DMS79 (cell line): ENCODE measurements around the gene STRN3.
"Not testable (repeated sequence)": the region's sequence is repeated elsewhere in the genome, so short reads cannot be mapped to it uniquely, and the experiment has no call there.

Experiments used
- DNase-seq: peaks from one replicate; lab custom pipeline; 2025; lab: John Stamatoyannopoulos, UW

STRN3 gene

DNA sequence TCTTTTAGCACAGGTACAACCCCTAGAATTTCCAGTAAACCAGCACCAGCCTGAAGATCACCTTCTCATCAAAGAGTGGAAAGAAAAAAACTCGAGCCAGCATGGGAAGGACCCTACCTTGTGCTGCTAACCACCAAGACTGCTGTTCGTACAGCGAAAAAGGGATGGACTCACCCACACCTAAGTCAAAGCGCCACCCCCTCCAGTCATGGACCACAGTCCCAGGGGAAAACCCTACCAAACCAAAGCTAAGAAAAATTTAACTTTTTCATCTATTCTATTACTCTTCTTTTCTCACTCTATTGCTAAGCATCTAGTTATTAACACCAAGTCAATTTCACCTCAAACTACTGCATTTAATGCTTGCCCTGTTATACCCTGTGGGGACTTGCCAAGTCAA is 56.4 kb downstream of the STRN3 start:
- DNase-seq = not testable (repeated sequence)

DNA sequence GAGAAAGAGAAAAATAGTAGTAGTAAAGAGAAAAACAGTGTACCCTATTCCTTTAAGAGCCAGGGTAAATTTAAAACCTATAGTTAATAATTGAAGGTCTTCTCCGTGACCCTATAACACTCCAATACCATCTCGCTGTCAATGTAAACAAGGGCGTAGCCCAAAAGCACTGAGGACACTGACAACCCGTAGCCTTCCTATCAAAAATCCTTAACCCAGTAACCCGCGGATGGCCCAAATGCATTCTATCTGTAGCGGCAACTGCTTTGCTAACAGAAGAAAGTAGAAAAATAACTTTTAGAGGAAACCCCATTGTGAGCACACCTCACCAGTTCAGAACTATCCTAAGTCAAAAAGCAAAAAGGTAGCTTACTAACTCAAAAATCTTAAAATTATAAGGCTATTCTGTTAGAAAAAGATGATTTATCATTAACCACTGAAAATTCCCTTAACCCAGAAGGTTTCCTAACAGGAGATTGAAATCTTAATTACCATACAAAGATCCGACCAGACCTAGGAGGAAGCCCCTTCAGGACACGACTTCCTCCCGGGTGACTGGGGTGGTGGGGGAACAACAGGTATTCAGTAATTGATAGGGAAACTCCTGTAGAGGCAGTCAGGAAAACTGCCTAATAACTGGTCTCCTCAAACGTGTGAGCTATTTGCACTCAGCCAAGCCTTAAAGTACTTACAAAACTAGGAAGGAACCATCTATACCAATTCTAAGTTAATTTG is 58.6 kb downstream of the STRN3 start:
- not testable (repeated sequence) for DNase-seq

DNA sequence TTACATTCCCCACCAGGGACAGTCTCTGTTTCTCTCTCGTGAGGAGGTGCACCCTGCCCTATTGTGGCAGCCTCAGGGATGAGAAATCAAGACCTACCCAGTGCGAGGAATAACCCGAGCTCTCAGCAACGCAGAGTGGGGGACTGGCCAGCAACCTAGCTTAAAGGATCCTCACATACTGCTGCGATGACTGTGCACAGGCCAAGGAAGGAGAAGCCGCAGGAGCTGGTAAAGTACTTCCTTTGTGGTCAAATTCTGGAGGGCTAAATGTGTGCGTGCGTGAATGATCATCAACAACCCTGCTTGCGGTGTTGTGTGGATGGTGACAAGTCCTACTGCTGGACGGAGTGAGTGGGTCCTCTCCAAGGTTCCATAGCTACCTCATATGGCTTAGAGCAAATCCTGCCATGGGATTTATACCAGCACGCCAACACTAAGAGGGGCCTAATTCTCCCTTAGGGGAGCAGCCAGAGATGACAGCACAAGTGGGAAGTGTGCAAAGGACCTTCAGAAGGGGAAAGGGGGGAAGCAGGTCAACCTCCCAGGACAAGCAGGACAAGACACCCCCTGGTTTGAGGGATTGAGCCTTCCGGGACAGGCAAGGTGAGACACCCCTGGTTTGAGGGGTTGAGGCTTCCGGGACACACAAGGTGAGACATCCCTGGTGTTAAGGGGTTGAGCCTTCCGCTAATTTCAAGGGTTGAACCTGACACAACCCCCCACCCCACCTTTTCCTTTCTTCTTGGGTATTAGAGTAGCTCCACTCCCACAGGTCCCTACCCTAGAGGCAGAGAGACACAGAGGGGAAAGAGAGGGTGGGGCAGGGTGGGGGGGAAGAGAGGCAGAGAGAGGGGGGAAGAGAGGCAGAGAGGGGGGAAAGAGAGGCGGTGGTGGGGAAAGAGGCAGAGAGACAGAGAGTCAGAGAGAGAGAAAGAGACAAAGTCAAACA is 59.5 kb downstream of the STRN3 start:
- DNase-seq = no peak

DNA sequence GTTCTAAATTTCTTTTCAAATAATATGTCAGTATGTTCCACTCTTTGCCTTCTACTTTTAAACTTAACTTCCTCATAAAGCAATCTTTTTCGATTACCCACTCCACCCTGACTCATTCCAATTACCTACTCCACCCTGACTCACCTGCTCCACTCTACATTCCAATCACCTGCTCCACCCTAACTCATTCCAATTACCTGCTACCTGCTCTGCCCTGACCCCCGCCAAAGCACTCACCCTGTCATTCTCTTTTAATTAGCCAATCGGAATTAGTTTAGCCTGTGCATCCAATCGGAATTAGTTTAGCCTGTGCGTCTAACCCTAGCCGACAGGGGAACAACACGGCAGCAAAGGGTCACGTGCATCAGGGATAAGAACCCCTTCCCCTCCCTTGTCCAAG is 60.3 kb downstream of the STRN3 start:
- DNase-seq = not testable (repeated sequence)

DNA sequence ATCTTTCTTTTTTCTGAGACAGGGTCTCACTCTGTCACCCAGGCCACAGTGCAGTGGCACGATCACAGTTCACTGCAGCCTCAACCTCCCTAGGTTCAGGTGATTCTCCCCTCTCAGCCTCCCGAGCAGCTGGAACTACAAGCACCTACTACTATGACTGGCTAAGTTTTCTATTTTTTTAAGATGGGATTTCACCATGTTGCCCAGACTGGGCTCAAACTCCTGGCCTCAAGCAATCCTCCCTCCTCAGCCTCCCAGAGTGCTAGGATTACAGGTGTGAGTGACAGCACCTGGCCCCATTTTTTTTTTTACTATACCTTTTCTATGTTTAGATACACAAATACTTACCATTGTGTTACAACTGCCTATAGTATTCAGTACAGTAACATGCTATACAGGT is 63.6 kb downstream of the STRN3 start:
- DNase-seq = not testable (repeated sequence)

DNA sequence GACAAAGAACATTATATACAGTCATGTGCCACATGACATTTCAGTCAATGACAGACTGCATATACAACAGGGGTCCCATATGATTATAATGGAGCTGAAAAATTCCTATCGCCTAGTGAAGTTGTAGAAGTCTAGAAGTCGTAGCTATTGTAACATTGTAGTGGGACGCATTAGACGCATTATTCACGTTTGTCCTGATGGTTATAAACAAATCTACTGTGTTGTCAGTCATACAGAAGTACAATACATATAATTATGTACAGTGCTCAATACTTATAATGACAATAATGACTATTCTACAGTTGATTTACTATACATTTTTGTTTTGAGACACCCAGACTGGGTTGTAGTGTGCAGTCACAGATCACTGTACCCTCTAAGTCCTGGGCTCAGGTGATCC is 64.8 kb downstream of the STRN3 start:
- DNase-seq = no peak

DNA sequence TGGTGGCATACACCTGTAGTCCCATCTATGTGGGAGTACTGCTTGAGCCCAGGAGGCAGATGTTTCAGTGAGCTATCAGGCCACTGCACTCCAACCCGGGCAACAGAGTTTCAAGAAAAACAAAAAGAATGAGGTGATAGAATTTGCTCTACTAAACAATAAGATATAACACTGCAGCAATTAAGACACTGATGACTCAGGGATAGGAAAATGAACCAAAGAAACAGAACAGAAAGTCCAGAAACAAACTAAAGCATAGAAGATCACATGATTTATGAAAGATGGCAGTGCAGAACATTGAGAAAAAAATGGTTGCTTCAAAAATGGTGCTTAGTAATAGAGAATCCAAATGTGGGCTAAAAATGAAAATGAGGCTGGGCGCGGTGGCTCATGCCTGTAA is 66.0 kb downstream of the STRN3 start:
- DNase-seq = no peak

DNA sequence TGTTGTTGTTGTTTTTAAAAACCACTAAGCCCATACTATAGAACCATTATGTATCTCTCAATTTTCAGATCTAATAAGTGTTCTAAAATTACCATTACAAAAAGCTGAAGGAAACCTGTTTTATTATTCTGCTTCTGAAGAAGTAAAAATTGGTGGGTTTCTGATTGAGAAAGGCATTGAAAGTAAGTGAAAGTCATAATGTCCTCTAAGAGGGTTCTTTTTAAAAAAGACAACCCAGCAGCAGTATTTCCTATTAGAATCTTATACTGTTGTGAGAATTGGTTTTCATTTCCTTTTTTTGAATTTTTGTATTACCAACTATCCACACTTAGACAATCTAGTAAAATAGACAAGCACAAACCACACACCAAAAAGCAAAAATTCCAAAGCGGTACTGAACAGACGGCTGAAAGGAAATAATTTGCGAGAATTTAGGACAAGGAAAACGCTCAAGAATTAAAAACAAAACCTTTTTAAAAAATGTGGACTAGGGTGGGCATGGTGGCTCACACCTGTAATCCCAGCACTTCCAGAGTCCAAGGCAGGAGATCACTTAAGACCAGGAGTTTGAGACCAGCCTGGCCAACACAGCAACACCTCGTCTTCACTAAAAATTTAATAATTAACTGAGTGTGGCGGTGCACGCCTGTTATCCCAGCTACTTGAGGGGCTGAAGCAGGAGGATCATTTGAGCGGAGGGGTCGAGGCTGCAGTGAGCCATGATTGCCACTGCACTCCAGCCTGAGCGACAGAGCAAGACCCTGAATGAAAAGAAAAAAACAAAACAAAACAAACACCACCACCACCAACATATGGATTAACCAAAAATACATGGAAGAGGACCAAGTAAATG is 67.4 kb downstream of the STRN3 start:
- DNase-seq = no peak

DNA sequence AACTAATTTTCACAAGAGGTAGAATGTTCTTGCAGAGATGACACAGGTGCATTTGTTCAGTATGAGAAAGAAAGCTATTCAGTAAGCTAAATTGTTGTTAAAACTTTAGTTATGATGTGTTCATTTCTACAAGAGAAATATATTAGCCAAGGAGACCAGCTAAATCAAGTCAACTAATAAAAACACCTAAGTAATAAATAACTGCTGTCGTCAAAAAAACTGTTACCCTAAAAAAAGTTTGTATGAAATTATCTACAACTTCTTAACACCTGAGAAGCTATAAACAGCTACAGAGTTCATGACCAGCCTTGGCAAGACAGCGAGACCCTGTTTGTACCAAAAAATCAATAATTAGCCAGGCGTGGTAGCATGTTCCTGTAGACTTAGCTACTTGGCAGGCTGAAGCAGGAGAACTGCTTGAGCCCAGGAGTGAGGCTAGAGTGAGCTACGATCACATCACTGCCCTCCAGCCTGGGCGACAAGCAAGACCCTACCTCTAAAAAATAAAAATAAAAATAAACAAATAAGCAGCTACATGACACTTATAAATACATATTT is 68.3 kb downstream of the STRN3 start:
- DNase-seq = no peak

DNA sequence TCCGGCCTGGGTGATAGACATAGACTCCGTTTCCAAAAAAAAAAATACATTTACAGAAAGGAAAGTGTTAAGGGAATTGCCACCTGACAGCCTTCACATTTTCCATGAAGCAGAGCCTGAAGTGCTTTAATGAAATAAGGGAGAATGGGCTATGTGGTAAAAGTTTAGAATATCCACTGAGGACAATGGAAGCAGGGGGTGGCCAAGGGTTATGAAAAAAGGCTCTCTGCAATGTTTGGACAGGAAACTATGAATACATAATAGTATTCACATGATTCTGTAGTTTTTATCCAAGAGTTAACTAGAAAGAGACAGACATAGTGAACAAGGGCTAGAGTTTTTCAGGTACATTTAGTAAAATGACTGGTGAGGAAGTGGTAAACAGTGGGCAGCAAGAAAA is 76.5 kb downstream of the STRN3 start:
- DNase-seq = no peak

DNA sequence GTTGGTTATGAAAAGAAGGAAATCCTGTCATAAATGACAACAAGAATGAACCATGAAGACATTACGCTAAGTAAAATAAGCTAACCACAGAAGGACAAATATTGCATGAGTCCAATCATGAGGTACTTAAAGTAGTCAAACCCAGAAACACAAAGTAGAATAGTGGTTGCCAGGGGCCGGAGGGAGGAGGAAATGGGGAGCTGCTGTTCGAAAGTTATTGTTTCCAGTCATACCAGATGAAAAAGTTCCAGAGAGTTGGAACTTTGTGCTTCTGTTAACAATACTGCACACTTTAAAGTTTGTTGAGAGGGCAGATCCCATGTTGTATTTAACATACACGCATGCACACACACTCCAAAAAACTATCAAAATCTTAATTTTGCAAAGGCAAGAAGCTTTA is 82.5 kb downstream of the STRN3 start:
- DNase-seq = no peak

DNA sequence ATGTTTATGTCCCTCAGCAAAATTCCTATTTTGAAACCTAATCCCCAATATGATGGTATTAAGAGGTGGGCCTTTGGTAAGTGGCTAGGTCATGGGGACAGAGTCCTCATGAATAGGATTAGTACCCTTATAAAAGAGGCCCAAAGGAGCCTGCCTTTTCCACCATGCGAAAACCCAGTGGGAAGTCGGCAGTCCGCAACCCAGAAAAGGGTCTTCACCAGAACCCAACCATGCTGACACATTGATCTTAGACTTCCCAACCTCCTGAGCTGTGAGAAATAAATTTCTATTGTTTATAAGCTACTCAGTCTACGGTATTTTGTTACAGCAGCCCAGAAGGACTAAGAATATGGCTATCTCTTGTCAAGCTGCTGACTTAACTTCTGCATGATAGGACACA is 85.3 kb downstream of the STRN3 start:
- no peak for DNase-seq

DNA sequence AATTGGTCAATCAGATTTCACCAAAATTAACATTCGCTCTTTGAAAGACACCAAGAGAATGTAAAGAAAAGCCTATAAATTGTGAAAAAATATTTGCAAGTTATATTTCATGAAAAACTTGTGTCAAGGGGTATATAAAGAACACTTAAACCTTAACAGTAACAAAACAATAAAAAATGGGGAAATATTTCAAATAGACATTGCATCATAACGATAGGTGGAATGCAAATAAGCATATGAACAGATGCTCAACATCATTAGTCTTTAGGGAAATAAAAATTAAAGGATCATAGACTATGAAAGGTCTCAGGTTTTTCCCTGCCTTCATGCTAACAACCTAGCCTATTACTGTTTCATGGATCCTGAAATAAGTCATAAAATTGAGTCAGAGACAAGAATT is 87.6 kb downstream of the STRN3 start:
- DNase-seq = no peak

DNA sequence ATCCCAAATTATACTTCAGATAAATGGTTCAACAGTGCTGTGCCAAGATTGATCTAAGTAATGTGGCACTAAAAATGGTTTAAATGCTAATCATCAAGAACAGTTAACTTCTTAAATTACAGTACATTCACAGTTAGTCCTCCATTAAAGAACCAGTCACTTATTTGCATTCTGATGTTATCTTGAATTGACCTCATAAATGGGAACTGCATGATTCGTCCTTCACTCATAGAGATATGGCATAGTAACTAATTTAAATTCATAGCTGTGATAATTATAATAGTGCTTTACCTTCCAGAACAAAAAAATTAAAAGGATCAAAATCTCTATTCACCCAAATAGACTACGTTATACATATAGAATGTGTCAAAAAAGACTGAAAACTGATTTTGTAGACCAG is 90.7 kb downstream of the STRN3 start:
- no peak for DNase-seq

DNA sequence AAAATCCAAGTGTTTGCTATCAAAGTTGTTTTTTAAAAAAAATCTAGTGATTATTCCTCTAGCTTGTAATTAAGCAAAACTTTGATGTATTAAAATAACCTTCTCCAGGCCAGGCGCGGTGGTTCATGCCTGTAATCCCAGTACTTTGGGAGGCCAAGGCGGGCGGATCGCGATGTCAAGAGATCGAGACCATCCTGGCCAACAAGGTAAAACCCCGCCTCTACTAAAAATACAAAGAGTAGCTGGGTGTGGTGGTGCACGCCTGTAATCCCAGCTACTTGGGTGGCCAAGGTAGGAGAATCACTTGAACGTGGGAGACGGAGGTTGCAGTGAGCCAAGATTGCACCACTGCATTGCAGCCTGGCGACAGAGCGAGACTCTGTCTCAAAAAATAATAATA is 92.2 kb downstream of the STRN3 start:
- not testable (repeated sequence) for DNase-seq

DNA sequence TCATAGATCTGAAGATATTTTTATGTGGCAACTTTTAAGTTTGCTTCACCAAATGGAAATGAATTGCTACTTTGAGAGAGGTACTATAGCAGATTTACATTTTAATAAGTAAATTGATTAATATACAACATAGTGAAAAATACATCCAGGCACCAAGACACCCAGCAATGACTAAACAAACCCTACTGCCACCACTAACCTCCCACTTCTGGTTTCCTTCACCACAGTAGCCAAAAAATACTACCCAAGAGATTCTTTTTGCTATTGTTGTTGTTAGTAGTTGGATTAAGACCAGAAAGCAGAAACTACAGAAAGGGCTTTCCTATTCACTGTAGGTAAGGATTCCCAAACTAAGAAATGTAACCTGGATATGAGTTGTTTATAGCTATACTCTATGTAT is 97.7 kb downstream of the STRN3 start:
- no peak for DNase-seq

DNA sequence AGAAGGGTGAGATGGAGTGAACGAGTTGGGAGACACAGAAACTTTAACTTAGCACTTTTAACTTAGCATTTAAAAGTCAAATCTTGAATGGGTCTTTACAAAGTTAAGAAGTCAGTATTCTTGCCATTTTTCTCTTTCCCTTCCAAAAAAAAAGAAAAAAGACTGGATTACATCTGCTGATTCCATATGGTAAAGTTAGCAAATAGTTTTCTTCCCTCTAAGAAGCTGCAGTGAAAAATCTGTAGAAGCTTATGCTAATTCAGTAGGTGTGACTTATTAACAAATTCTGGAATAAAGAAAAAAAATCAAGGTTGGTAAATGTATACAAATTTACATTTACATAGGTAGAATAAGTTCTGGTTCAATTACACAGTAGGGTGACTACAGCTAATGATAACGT is 100.9 kb downstream of the STRN3 start:
- no peak for DNase-seq

DNA sequence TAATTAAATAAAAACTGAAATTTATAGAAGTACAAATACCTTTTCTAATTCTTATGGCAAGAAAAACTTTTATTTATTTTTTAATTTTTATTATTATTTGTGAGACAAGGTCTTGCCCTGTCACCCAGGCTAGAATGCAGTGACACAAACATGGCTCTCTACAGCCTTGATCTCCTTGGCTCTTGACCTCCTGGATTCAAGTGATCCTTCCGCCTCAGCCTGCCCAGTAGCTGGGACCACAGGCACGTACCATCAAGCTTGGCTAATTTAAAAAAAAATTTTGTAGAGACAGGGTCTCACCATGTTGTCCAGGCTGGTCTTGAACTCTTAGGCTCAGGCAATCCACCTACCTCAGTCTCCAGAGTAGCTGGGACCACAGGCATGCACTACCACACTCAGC is 104.4 kb downstream of the STRN3 start:
- DNase-seq = no peak

DNA sequence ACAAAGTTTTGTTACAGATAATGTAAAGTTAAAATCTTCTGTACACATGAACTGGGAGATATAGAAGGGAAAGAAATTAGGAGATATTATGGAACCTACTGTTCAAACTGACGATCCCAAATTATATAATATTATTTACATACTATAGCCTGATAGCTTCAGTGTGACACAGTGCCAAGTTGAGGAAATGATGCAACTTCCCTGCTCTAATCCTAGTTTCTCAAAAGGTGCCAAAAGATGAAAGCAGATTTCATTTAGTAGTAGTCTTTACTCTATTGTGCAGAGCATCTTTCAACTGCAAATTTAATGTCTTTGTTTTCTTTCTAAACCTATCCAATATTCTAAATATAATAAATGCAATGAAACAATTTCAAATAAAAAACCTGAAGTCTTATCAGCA is 104.9 kb downstream of the STRN3 start:
- no peak for DNase-seq

DNA sequence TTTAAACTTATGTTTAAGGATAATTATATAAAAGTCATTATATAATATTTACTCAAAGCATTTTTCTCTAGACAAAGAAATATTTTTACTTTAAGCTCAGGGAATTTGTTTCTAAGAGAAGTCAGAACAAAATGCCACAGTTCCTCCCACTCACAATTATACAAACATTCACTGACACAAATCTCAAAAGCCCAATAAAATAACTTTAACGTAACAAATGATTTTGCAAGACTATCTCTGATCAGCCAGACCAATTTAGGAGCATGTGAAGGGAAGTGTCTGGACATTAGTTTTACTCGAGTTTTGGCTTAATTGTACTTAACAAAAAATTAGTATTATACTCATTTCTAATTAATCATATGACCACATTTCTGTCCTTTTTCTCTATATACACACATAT is 110.6 kb downstream of the STRN3 start:
- no peak for DNase-seq

DNA sequence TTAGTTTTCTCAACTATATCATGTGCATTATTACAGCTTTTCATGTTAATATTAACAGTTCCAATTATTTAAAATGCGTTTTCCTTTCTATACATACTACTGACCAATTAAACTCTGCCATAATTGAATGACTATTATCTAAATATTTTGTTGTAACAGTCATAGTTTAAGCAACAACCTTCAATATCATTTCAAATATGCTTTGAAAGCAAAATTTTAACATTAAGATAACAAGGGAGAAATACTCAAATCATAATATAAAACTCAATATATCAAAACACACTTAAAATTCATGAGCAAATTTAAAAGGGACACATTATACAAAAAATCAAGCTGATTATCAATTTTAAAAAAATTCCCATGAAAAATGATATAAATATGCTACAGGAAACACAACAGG is 111.4 kb downstream of the STRN3 start:
- DNase-seq = no peak

DNA sequence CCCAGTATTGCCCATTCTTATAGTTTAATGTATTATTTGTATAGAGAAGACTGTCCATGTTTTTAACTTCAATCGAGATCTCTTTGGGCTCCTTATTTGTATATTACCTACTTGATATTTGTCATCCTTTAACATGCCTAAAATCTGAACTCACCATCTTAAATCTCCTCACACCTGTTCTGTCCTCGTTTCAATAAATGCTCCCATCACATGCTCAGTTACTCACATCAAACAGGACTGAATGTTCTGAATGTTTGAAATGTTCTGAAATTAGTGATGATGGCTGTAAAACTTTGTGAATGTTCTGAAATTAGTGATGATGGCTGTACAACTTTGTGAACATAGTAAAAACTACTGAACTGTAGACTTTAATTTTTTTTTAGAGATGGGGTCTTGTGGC is 117.4 kb downstream of the STRN3 start:
- no peak for DNase-seq
